Peyer's patch (tissue), 4 donors: ENCODE measurements around the gene AFTPH.

Experiments
- CTCF ChIP-seq, 6 experiments: fragments of 450-650 bp in 4 of 6; fragments of 200-600 bp in 2 of 6; sonication (generic) in 1 of 6; IDR thresholded peaks; one replicate each; pipeline ENCODE4 v1.5.1; 2017 to 2019; ENCODE audit warnings: antibody characterized with exemption in 6 of 6, mild to moderate bottlenecking in 3 of 6, moderate library complexity in 1 of 6
- POLR2A ChIP-seq, 2 donors: fragments of 450-650 bp; IDR thresholded peaks; one replicate each; pipeline ENCODE4 v1.5.1; 2017; ENCODE audit warnings: antibody characterized with exemption in 2 of 2, mild to moderate bottlenecking in 2 of 2, moderate library complexity in 2 of 2

- TF ChIP-seq POLR2A (IDR thresholded peaks at IDR 0.05) = no peak
- TF ChIP-seq CTCF (IDR thresholded peaks at IDR 0.05) = no peak
Observed at GRCh38 chr2:64615844-64616536, 91.9 kb downstream of the AFTPH start.
